Fibroblast of lung (primary cell): ENCODE data around the gene TSNAXIP1. TPM values are rescaled to one million over a fixed set of nuclear protein-coding genes. Genes with fewer than 3 reads are reported as not detected.

ENCODE experiments used
- DNase-seq, 2 donors: peaks; one replicate each; pipeline versions ENCODE4 v3.0.0 to v3.0.0-alpha.2; 2010; ENCODE audit warnings: low read depth in 2 of 2
- H2AFZ ChIP-seq: 2 replicates; pipeline ENCODE4 v1.5.1; 2012; ENCODE audit warnings: low read length, control low read depth, inconsistent platforms
- H3K27ac ChIP-seq: 2 replicates; pipeline ENCODE4 v1.5.1; 2011; ENCODE audit warnings: low read length, control low read depth; ENCODE audit not compliant: insufficient read depth
- H3K27me3 ChIP-seq: 2 replicates; pipeline ENCODE4 v1.5.1; 2011; ENCODE audit warnings: mild to moderate bottlenecking, low read length; ENCODE audit not compliant: control insufficient read depth, insufficient read depth
- H3K36me3 ChIP-seq: 2 replicates; pipeline ENCODE4 v1.5.1; 2011; ENCODE audit warnings: low read length; ENCODE audit not compliant: control insufficient read depth, insufficient read depth
- H3K4me1 ChIP-seq: 2 replicates; pipeline ENCODE4 v1.5.1; 2011; ENCODE audit warnings: low read length; ENCODE audit not compliant: control insufficient read depth, insufficient read depth; ENCODE audit errors: extremely low read depth
- H3K4me2 ChIP-seq: 2 replicates; pipeline ENCODE4 v1.5.1; 2011; ENCODE audit warnings: low read length, control low read depth; ENCODE audit not compliant: insufficient read depth; ENCODE audit errors: extremely low read depth
- H3K4me3 ChIP-seq, 4 experiments: fragments of 200-600 bp in 1 of 4; sonication (generic) in 1 of 4; replicated peaks in 1 of 4; 2 replicates each; pipeline ENCODE4 v1.5.1; 2011 to 2016; ENCODE audit warnings: low read length in 4 of 4, low read depth in 3 of 4, mild to moderate bottlenecking in 3 of 4, control low read depth in 2 of 4, inconsistent platforms in 1 of 4, mixed read lengths in 1 of 4; ENCODE audit not compliant: insufficient read depth in 1 of 4; ENCODE audit errors: control extremely low read depth in 1 of 4
- H3K79me2 ChIP-seq: 2 replicates; pipeline ENCODE4 v1.5.1; 2012; ENCODE audit warnings: mild to moderate bottlenecking, low read length, inconsistent platforms; ENCODE audit not compliant: control insufficient read depth, insufficient read depth
- H3K9ac ChIP-seq: 2 replicates; pipeline ENCODE4 v1.5.1; 2011; ENCODE audit warnings: mild to moderate bottlenecking, low read length, control low read depth; ENCODE audit not compliant: insufficient read depth
- H3K9me3 ChIP-seq: 2 replicates; pipeline ENCODE4 v1.5.1; 2012; ENCODE audit warnings: low read depth, low read length; ENCODE audit not compliant: control insufficient read depth, insufficient read depth
- H4K20me1 ChIP-seq: 2 replicates; pipeline ENCODE4 v1.5.1; 2011; ENCODE audit warnings: low read length; ENCODE audit not compliant: control insufficient read depth, insufficient read depth; ENCODE audit errors: extremely low read depth
- EZH2 ChIP-seq: IDR thresholded peaks from 2 replicates; pipeline ENCODE4 v1.5.1; 2012; ENCODE audit warnings: low read length, control low read depth, mild to moderate bottlenecking; ENCODE audit errors: missing control alignments
- polyA plus RNA-seq, 2 donors: library from polyadenylated mRNA; depleted of rRNA in 1 of 2; stranded (reverse) in 1 of 2; unstranded in 1 of 2; fragments of >200 nt; gene quantifications; 2 replicates each; pipeline ENCODE4 v1.2.1, GENCODE V29; 2011 to 2012; ENCODE audit warnings: missing spikeins in 1 of 2
- total RNA-seq: library from RNA; depleted of rRNA; stranded (reverse); fragments of >200 nt; gene quantifications from 2 replicates; pipeline ENCODE4 v1.2.1, GENCODE V29; 2014
- TF ChIP-seq, protein P1 (sequence below), 2 donors: IDR thresholded peaks in 1 of 2; conservative IDR thresholded peaks in 1 of 2; 1 replicate in 1 of 2; 2 replicates in 1 of 2; pipeline ENCODE4 v1.5.1; 2011 to 2012; ENCODE audit warnings: low read length in 2 of 2, control low read depth in 1 of 2, inconsistent platforms in 1 of 2, low read depth in 1 of 2, mild to moderate bottlenecking in 1 of 2

TSNAXIP1 gene
- total and polyA plus RNA-seq, 2 donors (not counting 1 experiment from before 2014, with no cell fraction given): 0.45 to 1.2 TPM

DNA sequence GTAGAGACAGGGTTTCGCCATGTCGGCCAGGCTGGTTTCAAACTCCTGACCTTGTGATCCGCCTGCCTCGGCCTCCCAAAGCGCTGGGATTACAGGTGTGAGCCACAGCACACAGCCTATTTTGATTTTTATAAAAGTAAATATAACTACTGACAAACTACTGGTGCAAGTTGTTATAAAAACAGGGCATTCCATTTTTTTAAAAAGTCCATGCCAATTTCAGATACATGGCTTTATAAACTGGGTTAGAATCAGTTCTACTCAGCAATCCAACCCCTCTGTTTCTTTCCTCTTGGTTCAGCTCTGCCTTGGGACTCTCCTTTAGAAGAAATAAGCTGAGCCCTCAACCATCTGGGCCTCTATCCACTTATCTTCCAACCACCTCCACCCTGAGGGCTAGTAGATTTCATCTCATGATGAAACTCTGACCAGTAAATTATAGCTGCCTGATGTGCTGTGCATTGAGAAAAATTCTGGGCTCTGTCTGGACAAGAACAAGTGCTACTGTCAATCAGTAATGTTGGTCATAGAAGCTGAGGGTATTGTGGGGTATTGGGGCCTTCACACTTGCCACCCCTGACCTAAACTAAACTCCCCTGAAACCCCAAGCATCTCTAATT is 10.5 kb upstream of the TSNAXIP1 start:
- Histone ChIP-seq H3K4me2 (no peak overlapping the region), H3K27me3 (no peaks in the 10 kb centered on the region), H3K4me3 (no peak overlapping the region), H3K36me3 (no peaks in the 10 kb centered on the region), H4K20me1 (no peaks in the 10 kb centered on the region), H3K4me1 (no peaks in the 10 kb centered on the region), H3K9me3 (no peaks in the 10 kb centered on the region), H3K79me2 (peaks cover 2% of the 10 kb centered on the region), H2AFZ (no peak overlapping the region), H3K27ac (no peak overlapping the region), H3K9ac (no peak overlapping the region)
- TF ChIP-seq, protein P1, sequence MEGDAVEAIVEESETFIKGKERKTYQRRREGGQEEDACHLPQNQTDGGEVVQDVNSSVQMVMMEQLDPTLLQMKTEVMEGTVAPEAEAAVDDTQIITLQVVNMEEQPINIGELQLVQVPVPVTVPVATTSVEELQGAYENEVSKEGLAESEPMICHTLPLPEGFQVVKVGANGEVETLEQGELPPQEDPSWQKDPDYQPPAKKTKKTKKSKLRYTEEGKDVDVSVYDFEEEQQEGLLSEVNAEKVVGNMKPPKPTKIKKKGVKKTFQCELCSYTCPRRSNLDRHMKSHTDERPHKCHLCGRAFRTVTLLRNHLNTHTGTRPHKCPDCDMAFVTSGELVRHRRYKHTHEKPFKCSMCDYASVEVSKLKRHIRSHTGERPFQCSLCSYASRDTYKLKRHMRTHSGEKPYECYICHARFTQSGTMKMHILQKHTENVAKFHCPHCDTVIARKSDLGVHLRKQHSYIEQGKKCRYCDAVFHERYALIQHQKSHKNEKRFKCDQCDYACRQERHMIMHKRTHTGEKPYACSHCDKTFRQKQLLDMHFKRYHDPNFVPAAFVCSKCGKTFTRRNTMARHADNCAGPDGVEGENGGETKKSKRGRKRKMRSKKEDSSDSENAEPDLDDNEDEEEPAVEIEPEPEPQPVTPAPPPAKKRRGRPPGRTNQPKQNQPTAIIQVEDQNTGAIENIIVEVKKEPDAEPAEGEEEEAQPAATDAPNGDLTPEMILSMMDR (conservative IDR thresholded peaks at IDR 0.05 in 1 of 2, IDR thresholded peaks at IDR 0.05 in 1 of 2; ENCODE audit: low read depth in 1 of 2, low read length in 2 of 2): no peak
- TF ChIP-seq EZH2: no peak
- DNase-seq: no peak

DNA sequence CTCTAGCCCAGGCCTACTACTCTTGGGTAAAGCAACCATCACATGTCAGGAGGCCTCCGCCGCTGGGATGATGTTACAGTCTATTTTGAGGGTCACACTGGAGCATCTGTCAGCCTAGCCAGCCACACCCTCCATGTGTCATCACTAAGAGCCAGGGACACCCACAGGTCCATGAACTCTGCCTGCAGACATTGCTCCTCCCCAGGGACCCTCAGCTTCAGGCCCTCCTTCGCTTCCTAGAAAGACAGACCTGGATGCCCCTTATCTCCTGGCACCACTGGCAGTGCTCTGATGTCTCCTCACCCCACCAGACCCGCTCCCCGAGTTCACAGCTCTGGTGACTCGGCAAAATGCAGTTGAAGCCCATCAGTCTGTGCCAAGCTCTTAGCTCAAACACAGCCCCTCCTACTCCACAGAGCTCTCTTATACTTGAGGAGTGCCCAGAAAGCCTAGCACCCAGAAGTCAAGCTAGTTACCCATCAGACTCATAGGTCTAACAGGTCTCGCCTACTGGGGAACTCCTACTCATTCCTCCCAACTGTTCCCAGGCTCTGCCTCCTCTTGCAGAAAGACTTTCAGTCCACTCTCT is 6.3 kb upstream of the TSNAXIP1 start:
- H4K20me1 ChIP-seq: no peaks in the 10 kb centered on the region
- peaks cover 2% of the 10 kb centered on the region for H3K36me3 ChIP-seq
- peaks cover 6% of the 10 kb centered on the region for H3K4me1 ChIP-seq
- H3K79me2 ChIP-seq: peaks cover 14% of the 10 kb centered on the region
- no peaks in the 10 kb centered on the region for H3K9me3 ChIP-seq
- no peak overlapping the region for H3K4me3 ChIP-seq
- no peak overlapping the region for H3K27ac ChIP-seq
- H3K9ac ChIP-seq: no peak overlapping the region
- no peak overlapping the region for H3K4me2 ChIP-seq
- no peak overlapping the region for H2AFZ ChIP-seq
- DNase-seq: no peak
- H3K27me3 ChIP-seq: no peaks in the 10 kb centered on the region
- TF ChIP-seq, protein P1 (conservative IDR thresholded peaks at IDR 0.05 in 1 of 2, IDR thresholded peaks at IDR 0.05 in 1 of 2; ENCODE audit: low read depth in 1 of 2, low read length in 2 of 2): no peak
- TF ChIP-seq EZH2: no peak

DNA sequence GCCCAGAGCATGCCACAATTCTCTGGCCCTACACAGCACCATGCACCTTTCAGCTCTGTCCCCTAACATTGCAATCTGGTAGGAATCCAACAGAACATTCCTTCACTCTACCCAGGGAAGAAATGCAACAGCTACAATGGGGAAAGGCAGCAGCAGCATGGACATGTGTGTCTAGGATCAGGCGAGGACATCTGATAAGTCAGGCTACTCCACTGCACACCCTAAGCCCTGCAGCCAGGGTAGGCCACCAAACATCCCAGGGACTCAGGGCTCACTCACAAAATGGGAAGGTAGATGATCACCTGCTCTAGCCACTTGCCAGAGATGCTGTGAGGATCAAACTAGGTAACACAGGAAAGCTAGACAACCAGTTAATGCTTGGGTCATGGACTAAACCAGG is 5.4 kb upstream of the TSNAXIP1 start:
- no peak for DNase-seq
- H2AFZ ChIP-seq: no peak overlapping the region
- no peak overlapping the region for H3K4me2 ChIP-seq
- H3K79me2 ChIP-seq: peaks cover 21% of the 10 kb centered on the region
- H3K4me1 ChIP-seq: peaks cover 6% of the 10 kb centered on the region
- H4K20me1 ChIP-seq: no peaks in the 10 kb centered on the region
- no peak for TF ChIP-seq EZH2
- TF ChIP-seq, protein P1 (conservative IDR thresholded peaks at IDR 0.05 in 1 of 2, IDR thresholded peaks at IDR 0.05 in 1 of 2; ENCODE audit: low read depth in 1 of 2, low read length in 2 of 2): no peak
- peaks cover 2% of the 10 kb centered on the region for H3K36me3 ChIP-seq
- H3K9me3 ChIP-seq: no peaks in the 10 kb centered on the region
- no peak overlapping the region for H3K27ac ChIP-seq
- H3K27me3 ChIP-seq: no peaks in the 10 kb centered on the region
- H3K9ac ChIP-seq: no peak overlapping the region
- no peak overlapping the region for H3K4me3 ChIP-seq
